Testis (tissue), 2 donors: ENCODE results near the gene TWF1.

Experiments used
- CTCF ChIP-seq, 3 experiments: fragments of 450-650 bp in 2 of 3; fragments of 200-600 bp in 1 of 3; sonication (generic) in 1 of 3; IDR thresholded peaks; one replicate each; pipeline ENCODE4 v1.5.1; 2016 to 2019; ENCODE audit warnings: antibody characterized with exemption in 3 of 3, mild to moderate bottlenecking in 2 of 3, moderate library complexity in 1 of 3
- POLR2A ChIP-seq: fragments of 450-650 bp; IDR thresholded peaks from one replicate; pipeline ENCODE4 v1.6.1; 2017; ENCODE audit warnings: antibody characterized with exemption, mild to moderate bottlenecking, moderate library complexity

GRCh38 chr12:43744826-43745225 lies 61.3 kb downstream of the TWF1 start:
- TF ChIP-seq POLR2A, result no peak
- no peak for TF ChIP-seq CTCF (IDR thresholded peaks at IDR 0.05)
